HG03060 (cell line): ENCODE measurements around the gene PAMR1.

ENCODE experiments used
- ATAC-seq: cut with Tn5 transposase; IDR thresholded peaks from one replicate; pipeline ENCODE4 v1.9.1; 2021; ENCODE audit warnings: low read depth, moderate number of reproducible peaks; ENCODE audit not compliant: unreplicated experiment

PAMR1 gene

GRCh38 chr11:35464308-35464707 is 61.1 kb downstream of the PAMR1 start:
- no peak for ATAC-seq

GRCh38 chr11:35463331-35463751 is 62.1 kb downstream of the PAMR1 start:
- ATAC-seq, result no peak

- no peak for ATAC-seq
Measured at GRCh38 chr11:35461917-35462538, 63.4 kb downstream of the PAMR1 start.

- ATAC-seq, result no peak
Measured at GRCh38 chr11:35459489-35459888, 65.9 kb downstream of the PAMR1 start.

- ATAC-seq, result no peak
Measured at GRCh38 chr11:35458846-35459245, 66.6 kb downstream of the PAMR1 start.

GRCh38 chr11:35454362-35454761 is 71.1 kb downstream of the PAMR1 start:
- ATAC-seq, result no peak

- no peak for ATAC-seq
Measured at GRCh38 chr11:35436581-35437250, 88.7 kb downstream of the PAMR1 start.

- no peak for ATAC-seq
Measured at GRCh38 chr11:35433588-35433987, 91.8 kb downstream of the PAMR1 start.

GRCh38 chr11:35432464-35432863 is 93.0 kb downstream of the PAMR1 start:
- no peak for ATAC-seq

- ATAC-seq, result no peak
Measured at GRCh38 chr11:35427071-35427470, 98.3 kb downstream of the PAMR1 start.

GRCh38 chr11:35426351-35426750 is 99.1 kb downstream of the PAMR1 start:
- ATAC-seq, result no peak

- no peak for ATAC-seq
Measured at GRCh38 chr11:35425603-35426212, 99.7 kb downstream of the PAMR1 start.

GRCh38 chr11:35424157-35424940 is 101.1 kb downstream of the PAMR1 start:
- ATAC-seq, result no peak

GRCh38 chr11:35420371-35420770 is 105.0 kb downstream of the PAMR1 start:
- ATAC-seq, result no peak

GRCh38 chr11:35419830-35420333 is 105.5 kb downstream of the PAMR1 start:
- no peak for ATAC-seq

GRCh38 chr11:35419184-35419829 is 106.1 kb downstream of the PAMR1 start, which contains the start of gene SLC1A2:
Gene SLC1A2, minus strand, starts transcription at chr11:35419558. Its CDS starts 592 bp downstream, at chr11:35418966.
- ATAC-seq, result no peak

GRCh38 chr11:35418282-35419183 is 106.9 kb downstream of the PAMR1 start:
- ATAC-seq, result no peak

GRCh38 chr11:35415487-35415886 is 109.9 kb downstream of the PAMR1 start:
- no peak for ATAC-seq

- ATAC-seq, result no peak
Measured at GRCh38 chr11:35414776-35415175, 110.6 kb downstream of the PAMR1 start.
